Left ventricle myocardium inferior (tissue), 1 donor: ENCODE data around the gene PPARD. TPM values are rescaled to one million over a fixed set of nuclear protein-coding genes. Genes with fewer than 3 reads are reported as not detected.

ENCODE experiments used
- DNase-seq: peaks from one replicate; pipeline ENCODE4 v3.0.0-alpha.2; 2020
- H3K27ac ChIP-seq: fragments of 200-600 bp; replicated peaks from 2 replicates; pipeline ENCODE4 v1.8.0; 2021
- H3K27me3 ChIP-seq: fragments of 200-600 bp; 2 replicates; pipeline ENCODE4 v1.8.0; 2021; ENCODE audit warnings: low read depth
- H3K36me3 ChIP-seq: fragments of 200-600 bp; 2 replicates; pipeline ENCODE4 v1.8.0; 2021
- H3K4me1 ChIP-seq: fragments of 200-600 bp; 2 replicates; pipeline ENCODE4 v1.8.0; 2021
- H3K4me3 ChIP-seq: fragments of 200-600 bp; 2 replicates; pipeline ENCODE4 v1.8.0; 2021; ENCODE audit warnings: mild to moderate bottlenecking, moderate library complexity
- H3K9me3 ChIP-seq: fragments of 200-600 bp; replicated peaks from 2 replicates; pipeline ENCODE4 v1.8.0; 2021
- intact Hi-C: fragments of 100-400 bp; cut with micrococcal nuclease; formaldehyde crosslinking; loops from one replicate; pipeline ENCODE4 v1.11.0; 2022
- total RNA-seq: library from RNA; stranded (reverse); fragmentation: NEBNext Ultra II Directional; extraction: Animal tissue kit (Norgen Biotek cat#: 25700); gene quantifications from one replicate; pipeline ENCODE4 v1.2.1, GENCODE V29; 2021
- TF ChIP-seq, protein P1 (sequence below): fragments of 200-600 bp; IDR thresholded peaks from 2 replicates; pipeline ENCODE4 v1.8.0; 2021; ENCODE audit warnings: antibody characterized with exemption, mild to moderate bottlenecking, borderline replicate concordance
- donor health status: DM: no; HTN: yes; CAD: no; lungs with severe emphysema.

Gene PPARD
- total RNA-seq, 1 donor from 2014 or later: 14.9 TPM

GRCh38 chr6:35360349-35361138 lies 18.2 kb downstream of the PPARD start:
- intact Hi-C loops: no loop called here
- Histone ChIP-seq H3K4me1 (peaks cover 66% of the 10 kb centered on the region), H3K36me3 (peaks cover 8% of the 10 kb centered on the region), H3K4me3 (no peak overlapping the region), H3K27ac (peak overlapping the region; percentile 74), H3K27me3 (no peaks in the 10 kb centered on the region), H3K9me3 (no peaks in the 10 kb centered on the region)
- DNase-seq: peak; percentile 48
- TF ChIP-seq, protein P1, sequence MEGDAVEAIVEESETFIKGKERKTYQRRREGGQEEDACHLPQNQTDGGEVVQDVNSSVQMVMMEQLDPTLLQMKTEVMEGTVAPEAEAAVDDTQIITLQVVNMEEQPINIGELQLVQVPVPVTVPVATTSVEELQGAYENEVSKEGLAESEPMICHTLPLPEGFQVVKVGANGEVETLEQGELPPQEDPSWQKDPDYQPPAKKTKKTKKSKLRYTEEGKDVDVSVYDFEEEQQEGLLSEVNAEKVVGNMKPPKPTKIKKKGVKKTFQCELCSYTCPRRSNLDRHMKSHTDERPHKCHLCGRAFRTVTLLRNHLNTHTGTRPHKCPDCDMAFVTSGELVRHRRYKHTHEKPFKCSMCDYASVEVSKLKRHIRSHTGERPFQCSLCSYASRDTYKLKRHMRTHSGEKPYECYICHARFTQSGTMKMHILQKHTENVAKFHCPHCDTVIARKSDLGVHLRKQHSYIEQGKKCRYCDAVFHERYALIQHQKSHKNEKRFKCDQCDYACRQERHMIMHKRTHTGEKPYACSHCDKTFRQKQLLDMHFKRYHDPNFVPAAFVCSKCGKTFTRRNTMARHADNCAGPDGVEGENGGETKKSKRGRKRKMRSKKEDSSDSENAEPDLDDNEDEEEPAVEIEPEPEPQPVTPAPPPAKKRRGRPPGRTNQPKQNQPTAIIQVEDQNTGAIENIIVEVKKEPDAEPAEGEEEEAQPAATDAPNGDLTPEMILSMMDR: no peak

- intact Hi-C loops: no loop called here
- Histone ChIP-seq H3K9me3 (no peaks in the 10 kb centered on the region), H3K27ac (no peak overlapping the region), H3K27me3 (no peaks in the 10 kb centered on the region), H3K36me3 (no peaks in the 10 kb centered on the region), H3K4me1 (peaks cover 64% of the 10 kb centered on the region), H3K4me3 (no peak overlapping the region)
- TF ChIP-seq, protein P1: no peak
- DNase-seq: no peak
Measured at GRCh38 chr6:35362200-35362599, 19.8 kb downstream of the PPARD start.

- H3K4me3 ChIP-seq: no peak overlapping the region
- no peaks in the 10 kb centered on the region for H3K36me3 ChIP-seq
- peak overlapping the region; percentile 62 for H3K27ac ChIP-seq
- no peaks in the 10 kb centered on the region for H3K27me3 ChIP-seq
- peaks cover 62% of the 10 kb centered on the region for H3K4me1 ChIP-seq
- DNase-seq: no peak
- intact Hi-C loops: no loop called here
- TF ChIP-seq, protein P1: no peak
- no peaks in the 10 kb centered on the region for H3K9me3 ChIP-seq
Measured at GRCh38 chr6:35363293-35363750, 21.0 kb downstream of the PPARD start.

DNA sequence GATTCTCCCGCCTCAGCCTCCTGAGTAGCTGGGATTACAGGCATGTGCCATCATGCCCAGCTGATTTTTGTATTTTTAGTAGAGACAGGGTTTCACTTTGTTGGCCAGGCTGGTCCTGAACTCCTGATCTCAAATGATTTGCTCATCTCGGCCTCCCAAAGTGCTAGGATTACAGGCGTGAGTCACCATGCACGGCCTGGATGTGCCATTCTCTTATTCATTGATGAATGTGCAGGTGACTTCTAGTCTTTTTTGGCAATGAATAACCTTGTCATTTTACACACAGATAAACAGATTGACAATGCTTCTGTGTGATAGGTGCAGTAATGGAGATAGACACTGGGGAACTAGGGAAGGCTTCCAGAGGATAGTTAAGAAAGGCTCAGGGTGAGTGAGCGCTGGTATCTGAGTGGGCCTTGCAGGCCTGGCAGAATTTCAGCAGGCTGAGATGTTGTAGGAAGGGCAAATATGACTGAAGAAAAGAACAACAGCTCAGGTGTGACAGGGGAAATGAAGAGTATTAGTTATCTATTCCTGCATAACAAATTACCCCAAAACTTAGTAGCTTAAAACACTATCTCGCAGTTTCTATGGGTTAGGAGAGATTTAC lies 23.3 kb downstream of the PPARD start:
- intact Hi-C loops: no loop called here
- Histone ChIP-seq H3K9me3 (no peaks in the 10 kb centered on the region), H3K36me3 (no peaks in the 10 kb centered on the region), H3K27me3 (no peaks in the 10 kb centered on the region), H3K4me3 (no peak overlapping the region), H3K4me1 (peaks cover 62% of the 10 kb centered on the region), H3K27ac (no peak overlapping the region)
- TF ChIP-seq, protein P1: no peak
- no peak for DNase-seq

GRCh38 chr6:35366204-35366596 lies 23.8 kb downstream of the PPARD start:
- Histone ChIP-seq H3K9me3 (no peaks in the 10 kb centered on the region), H3K36me3 (no peaks in the 10 kb centered on the region), H3K27me3 (no peaks in the 10 kb centered on the region), H3K27ac (no peak overlapping the region), H3K4me3 (no peak overlapping the region), H3K4me1 (peaks cover 62% of the 10 kb centered on the region)
- no peak for DNase-seq
- intact Hi-C loops: no loop called here
- TF ChIP-seq, protein P1: no peak
